ENCODE results near the gene NGB.

GRCh38 chr14:77256694-77257093 lies 14.3 kb downstream of the NGB start:
- TF ChIP-seq POLR2AphosphoS5 (IDR thresholded peaks at IDR 0.05), result no peak
- TF ChIP-seq EP300 (IDR thresholded peaks at IDR 0.05), result no peak
- no peak for TF ChIP-seq CTCF (IDR thresholded peaks at IDR 0.05)
- TF ChIP-seq POLR2A (IDR thresholded peaks at IDR 0.05; ENCODE audit: low read depth), result no peak

Measured in esophagus muscularis mucosa (tissue), 4 donors.